Mononuclear cell (primary cell): ENCODE data around the gene ATXN1. TPM values are rescaled to one million over a fixed set of nuclear protein-coding genes. Genes with fewer than 3 reads are reported as not detected.
"Not testable (repeated sequence)": the region's sequence is repeated elsewhere in the genome, so short reads cannot be mapped to it uniquely, and the experiment has no call there.

Experiments used
- H3K27me3 ChIP-seq: 2 replicates; pipeline ENCODE4 v1.6.0; 2011; ENCODE audit warnings: low read length, control low read depth; ENCODE audit not compliant: insufficient read depth
- H3K4me1 ChIP-seq: 2 replicates; pipeline ENCODE4 v1.5.1; 2011; ENCODE audit warnings: mild to moderate bottlenecking, low read length, control low read depth; ENCODE audit not compliant: insufficient read depth
- H3K4me3 ChIP-seq: 2 replicates; pipeline ENCODE4 v1.5.1; 2011; ENCODE audit warnings: mild to moderate bottlenecking, low read length, moderate library complexity
- H3K9me3 ChIP-seq: 2 replicates; pipeline ENCODE4 v1.5.1; 2011; ENCODE audit warnings: low read depth, mild to moderate bottlenecking, control low read depth, low read length
- total RNA-seq: library from RNA; depleted of rRNA; stranded (reverse); fragments of >200 nt; gene quantifications from one replicate; pipeline ENCODE4 v1.2.3, GENCODE V29; 2012

The ATXN1 gene
- total RNA-seq, 1 donor = 83.4 TPM

DNA sequence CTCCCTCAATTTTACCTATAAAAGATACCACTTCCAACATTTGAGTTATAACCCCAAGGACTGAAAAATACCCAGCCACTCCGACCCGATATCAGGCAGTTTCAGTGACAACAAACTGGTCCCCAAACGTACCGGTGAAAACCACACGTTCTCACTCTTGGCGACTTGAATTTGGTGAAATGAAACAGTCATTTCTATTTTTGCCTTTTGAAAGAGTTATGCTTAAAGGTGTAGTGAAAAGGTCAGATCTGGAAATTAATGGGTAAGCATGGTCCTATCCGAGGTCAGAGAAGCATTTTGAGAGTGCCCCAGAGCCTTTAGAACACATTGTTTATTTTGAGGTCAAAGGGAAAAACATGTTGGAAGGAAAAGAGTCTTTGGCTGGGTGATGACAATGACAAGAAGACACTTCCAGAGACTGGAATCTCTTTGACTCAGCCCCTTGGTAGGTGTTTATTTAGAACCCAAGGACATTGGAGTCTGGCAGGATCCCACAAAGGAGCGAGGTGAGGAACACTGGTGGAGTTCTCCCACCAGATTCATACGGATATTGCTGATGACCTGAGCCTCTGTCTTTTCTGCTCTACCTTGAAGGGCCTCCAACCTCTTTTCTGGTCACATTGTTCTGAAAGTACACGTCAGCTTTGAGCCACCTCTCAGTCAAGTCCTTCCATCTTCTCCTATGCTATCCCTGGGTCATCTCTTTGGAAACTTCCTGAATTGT lies 287.9 kb downstream of the ATXN1 start:
- H3K4me1 ChIP-seq = peaks cover 10% of the 10 kb centered on the region
- H3K9me3 ChIP-seq = no peaks in the 10 kb centered on the region
- H3K4me3 ChIP-seq = no peak overlapping the region
- H3K27me3 ChIP-seq = no peaks in the 10 kb centered on the region

DNA sequence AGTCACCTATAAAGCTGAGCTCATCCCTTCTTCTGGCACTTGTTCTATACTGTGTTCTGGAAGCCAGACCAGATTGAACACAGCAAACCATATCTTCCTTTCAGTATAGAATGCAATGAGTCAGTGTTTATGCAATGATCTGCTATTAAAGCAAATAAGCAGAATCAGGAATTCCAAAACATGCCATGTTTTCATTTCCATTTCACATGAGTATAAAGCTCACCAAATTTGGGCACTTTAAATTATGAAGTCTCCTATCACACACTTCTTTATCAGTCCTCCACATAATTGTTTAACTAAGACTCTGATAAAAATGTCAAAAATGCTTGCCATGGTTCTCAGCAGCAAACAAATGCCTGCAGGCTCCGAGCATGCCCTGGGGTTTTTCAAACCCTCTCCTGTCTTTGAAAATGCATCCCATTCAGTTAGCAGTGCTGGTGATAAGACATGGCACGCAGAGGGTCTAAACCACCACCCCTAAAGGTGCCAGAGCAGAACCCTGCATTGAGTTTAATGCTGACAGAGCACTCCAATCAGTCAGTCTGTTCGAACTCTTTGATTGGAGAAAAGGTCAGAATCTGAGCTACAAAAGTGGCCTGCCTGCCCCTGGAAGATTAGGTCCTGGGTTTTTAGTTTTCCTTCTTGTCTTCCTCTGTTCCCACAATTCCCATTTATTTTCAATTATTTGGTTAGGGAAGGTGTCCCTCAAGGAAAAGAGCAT lies 288.8 kb downstream of the ATXN1 start:
- H3K9me3 ChIP-seq = no peaks in the 10 kb centered on the region
- no peak overlapping the region for H3K4me3 ChIP-seq
- peaks cover 10% of the 10 kb centered on the region for H3K4me1 ChIP-seq
- H3K27me3 ChIP-seq = no peaks in the 10 kb centered on the region

DNA sequence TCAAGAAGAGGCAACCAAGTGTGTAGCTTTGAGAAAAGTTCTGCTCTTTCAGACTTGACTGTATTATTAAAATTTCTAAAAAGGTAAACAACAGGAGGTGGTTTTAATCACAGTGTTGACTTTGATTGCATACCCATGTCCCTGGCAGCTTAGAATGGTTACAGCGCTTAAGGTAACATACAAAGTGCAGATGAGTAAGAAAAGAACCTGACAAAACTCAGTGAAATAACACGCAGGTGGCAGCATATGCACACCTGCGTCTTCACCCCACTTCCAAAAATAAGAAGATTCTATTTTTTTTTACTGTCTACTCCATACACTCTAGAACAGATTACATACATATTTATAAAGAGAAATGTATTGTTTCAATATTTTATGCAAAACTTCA lies 289.4 kb downstream of the ATXN1 start:
- Histone ChIP-seq H3K4me1 (peaks cover 10% of the 10 kb centered on the region), H3K4me3 (no peak overlapping the region), H3K27me3 (no peaks in the 10 kb centered on the region)

DNA sequence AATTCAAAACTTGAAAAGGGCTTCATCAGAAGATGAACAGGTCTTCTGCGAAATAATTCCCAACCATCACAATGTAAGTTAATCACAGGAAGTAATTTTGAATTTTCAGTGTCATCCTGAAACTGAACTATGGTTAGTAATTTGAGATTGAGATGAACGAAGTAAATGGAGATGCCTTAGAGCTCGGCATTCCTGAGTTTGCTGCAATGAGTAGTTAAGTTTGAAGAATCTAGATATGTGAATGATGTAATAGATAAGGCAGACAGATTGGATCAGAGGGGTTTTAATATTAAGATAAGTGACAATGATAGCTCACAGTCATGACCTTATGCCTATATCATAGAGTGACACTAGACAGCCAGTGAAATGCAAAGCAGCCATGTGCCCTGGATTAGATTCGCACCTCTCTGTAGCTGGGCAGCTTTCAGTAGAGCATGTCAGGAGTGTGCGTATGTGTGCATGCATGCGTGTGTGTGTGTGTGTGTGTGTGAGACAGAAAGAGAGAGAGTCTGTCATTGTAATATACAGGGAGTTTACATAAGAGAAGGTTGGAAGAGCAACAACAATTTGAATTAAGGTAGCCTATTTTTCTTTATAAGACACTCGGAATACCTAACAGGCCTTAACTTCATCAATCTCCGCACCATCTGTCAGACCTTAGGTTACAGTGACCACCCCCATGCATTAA lies 289.9 kb downstream of the ATXN1 start:
- peaks cover 10% of the 10 kb centered on the region for H3K4me1 ChIP-seq
- H3K9me3 ChIP-seq = no peaks in the 10 kb centered on the region
- no peaks in the 10 kb centered on the region for H3K27me3 ChIP-seq
- no peak overlapping the region for H3K4me3 ChIP-seq

More for the DNA sequence above, 289.4 kb downstream of the ATXN1 start:
- H3K9me3 ChIP-seq = no peaks in the 10 kb centered on the region

DNA sequence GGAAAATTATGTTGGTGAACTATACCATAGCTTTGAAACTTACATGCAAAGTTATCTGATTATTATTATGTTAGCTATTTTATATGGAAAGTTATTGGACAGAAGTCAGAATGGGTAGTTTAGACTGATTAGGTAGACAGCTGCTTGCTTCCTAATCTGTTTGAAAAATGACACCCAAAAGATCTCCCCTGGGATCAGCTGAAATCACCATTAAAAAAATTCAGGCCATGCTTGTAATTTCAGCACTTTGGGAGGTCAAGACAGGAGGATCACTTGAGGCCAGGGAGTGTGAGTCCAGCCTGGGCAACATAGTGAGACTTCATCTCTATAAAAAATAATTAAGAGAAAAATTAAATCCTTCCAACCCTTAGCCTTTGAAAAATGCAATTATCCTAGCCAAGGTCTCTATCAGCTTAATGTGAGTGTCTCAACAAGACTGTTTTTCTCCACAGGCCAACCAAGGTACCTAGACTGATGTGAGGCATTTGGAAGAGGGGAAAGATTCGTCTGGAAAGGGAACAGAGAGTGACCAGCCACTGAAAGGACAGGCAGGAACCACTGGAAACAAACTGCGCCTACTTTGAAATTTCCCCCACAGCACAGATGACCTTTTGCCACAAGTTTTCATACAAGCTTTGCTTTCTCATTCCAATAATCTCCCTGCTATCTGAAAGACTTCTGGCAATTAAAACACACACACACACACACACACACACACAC lies 290.6 kb downstream of the ATXN1 start:
- peaks cover 10% of the 10 kb centered on the region for H3K4me1 ChIP-seq
- H3K27me3 ChIP-seq = no peaks in the 10 kb centered on the region
- H3K4me3 ChIP-seq = no peak overlapping the region
- no peaks in the 10 kb centered on the region for H3K9me3 ChIP-seq

DNA sequence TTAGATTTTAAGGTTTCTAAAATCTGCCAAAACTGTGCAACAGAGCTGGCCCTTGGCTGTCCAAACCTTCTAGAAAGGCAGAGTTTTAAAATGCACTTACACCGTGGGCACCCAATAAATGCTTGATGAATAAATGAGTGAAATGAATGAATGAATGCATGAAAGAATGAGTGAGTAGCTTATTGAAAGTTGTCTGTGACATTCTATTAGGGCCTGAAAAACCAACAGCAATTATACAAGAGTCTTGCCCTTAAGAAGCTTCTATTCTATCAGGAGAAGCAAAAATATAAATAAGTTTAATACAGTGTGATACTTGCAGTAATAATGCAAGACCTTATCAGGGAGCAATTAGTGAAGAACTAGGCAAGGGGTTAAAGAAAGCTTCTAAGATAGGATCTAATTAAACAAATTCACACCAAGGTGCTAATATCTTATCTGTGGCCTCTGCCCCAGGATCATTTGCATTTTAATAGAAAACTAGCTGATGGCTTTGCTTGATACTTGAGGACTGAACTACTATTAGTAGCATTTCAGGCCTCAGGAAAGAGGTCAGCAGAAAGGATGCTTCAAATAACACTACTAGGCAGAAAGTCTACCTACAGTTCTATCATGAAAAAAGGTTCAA lies 292.2 kb downstream of the ATXN1 start:
- Histone ChIP-seq H3K27me3 (no peaks in the 10 kb centered on the region), H3K4me1 (peaks cover 5% of the 10 kb centered on the region), H3K9me3 (no peaks in the 10 kb centered on the region), H3K4me3 (no peak overlapping the region)

DNA sequence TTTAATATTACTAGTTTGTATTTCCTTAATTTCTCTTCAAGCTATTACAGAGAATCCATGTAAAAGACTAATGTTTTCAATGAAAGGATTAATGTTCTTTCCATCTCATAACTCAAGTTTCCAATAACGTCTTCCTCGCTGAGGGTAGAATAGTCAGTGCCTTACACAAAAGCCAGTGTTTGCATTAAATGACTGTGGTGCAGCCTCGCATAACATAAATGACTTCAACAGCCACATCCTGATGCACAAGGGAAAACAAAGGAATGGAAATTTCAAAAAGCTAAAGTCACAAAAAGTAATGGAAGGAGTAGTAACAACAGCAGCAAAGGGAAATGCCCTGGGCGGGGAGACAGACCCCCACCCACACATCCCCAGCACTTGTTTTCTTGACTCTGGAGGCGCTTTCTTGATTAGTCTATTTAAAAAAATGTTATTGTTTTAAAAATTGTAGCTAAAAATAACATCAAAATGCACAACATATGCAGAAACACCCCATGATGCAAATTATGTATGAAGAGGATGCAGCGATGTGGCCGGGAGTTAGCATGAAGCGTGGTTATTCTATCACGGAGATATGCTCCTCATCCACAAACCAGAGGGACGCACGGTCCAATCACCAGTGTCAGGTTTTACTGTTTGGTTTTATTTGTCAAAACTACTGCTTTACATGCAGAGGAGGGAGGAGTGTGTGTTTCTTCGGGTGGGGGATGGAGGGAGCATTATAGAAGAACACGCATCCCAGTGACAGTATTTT lies 294.3 kb downstream of the ATXN1 start:
- Histone ChIP-seq H3K9me3 (no peaks in the 10 kb centered on the region), H3K4me1 (no peaks in the 10 kb centered on the region), H3K27me3 (no peaks in the 10 kb centered on the region)

DNA sequence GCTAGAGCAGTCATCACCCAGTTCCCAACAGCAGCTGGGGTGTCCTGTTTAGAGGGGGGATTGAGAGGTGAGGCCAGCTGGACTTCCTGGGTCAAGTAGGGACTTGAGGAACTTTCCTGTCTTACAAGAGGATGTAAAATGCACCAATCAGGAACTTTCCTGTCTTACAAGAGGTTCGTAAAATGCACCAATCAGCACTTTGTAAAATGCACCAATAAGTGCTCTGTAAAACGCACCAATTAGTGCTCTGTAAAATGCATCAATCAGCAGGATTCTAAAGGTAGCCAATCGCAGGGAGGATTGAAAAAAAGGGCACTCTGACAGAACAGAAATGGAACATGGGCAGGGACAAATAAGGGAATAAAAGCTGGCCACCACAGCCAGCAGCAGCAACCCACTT lies 297.2 kb downstream of the ATXN1 start:
- H3K27me3 ChIP-seq = no peaks in the 10 kb centered on the region
- no peak overlapping the region for H3K4me3 ChIP-seq
- H3K9me3 ChIP-seq = no peaks in the 10 kb centered on the region
- no peaks in the 10 kb centered on the region for H3K4me1 ChIP-seq

More for the DNA sequence above, 294.3 kb downstream of the ATXN1 start:
- H3K4me3 ChIP-seq = no peak overlapping the region

DNA sequence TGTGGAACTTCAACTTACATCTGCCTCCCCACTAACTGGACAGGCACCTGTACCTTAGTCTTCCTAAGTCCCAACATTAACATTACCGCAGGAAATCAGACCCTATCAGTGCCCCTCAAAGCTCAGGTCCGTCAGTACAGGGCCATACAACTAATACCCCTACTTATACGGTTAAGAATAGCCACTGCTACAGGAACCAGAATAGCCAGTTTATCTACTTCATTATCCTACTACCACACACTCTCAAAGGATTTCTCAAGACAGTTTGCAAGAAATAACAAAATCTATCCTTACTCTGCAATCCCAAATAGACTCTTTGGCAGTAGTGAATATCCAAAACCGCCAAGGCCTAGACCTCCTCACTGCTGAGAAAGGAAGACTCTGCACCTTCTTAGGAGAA lies 298.0 kb downstream of the ATXN1 start:
- not testable (repeated sequence) for H3K4me1 ChIP-seq, H3K9me3 ChIP-seq, H3K4me3 ChIP-seq, H3K27me3 ChIP-seq

DNA sequence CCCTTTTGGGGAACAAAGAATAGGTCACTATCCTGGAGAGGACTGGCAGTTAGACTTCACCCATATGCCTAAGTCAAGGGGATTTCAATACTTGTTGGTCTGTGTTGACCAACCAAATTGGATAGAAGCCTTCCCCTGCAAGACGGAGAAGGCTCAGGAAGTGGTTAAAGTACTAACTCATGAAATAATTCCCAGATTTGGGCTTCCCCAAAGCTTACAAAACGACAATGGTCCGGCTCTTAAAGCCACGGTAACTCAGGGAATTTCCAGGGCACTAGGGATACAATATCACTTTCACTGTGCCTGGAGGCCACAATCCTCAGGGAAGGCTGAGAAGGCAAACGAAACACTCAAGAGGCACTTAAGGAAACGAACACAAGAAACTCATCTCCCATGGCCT lies 299.8 kb downstream of the ATXN1 start:
- no peaks in the 10 kb centered on the region for H3K4me1 ChIP-seq
- H3K27me3 ChIP-seq = no peaks in the 10 kb centered on the region
- H3K9me3 ChIP-seq = no peaks in the 10 kb centered on the region
- no peak overlapping the region for H3K4me3 ChIP-seq

DNA sequence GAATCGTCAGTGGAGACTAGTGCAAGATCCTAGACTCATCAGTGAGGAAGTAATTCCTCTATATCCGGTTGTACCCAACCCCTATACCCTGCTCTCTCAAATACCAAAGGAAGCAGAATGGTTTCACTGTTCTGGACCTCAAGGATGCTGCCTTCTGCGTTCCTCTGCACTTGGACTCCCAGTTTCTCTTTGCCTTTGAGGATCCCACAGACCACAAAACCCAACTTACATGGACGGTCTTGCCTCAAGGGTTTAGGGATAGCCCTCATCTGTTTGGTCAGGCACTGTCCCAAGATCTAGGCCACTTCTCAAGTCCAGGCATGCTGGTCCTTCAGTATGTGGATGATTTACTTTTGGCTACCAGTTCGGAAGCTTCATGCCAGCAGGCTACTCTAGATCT lies 301.8 kb downstream of the ATXN1 start:
- not testable (repeated sequence) for H3K4me1 ChIP-seq, H3K9me3 ChIP-seq, H3K4me3 ChIP-seq, H3K27me3 ChIP-seq

DNA sequence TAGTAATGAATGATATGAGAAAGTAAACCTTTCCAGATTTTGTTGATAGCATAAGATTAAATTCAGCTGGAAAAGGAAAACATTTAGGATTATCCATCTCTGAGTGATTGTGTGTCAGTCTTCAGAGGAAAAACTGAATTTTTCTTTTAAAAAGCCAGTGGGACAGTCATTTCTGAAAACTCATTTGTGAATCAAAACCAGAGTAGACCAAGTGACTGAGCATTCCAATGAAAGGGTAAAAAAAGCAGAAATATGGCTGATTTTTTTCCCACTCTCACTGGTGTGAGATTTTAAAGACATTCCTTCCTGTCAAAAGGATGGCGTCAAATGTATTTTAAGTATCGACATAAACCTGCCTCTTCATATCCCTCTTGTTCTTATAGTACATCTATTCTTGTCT lies 308.9 kb downstream of the ATXN1 start:
- Histone ChIP-seq H3K27me3 (no peaks in the 10 kb centered on the region), H3K4me3 (no peak overlapping the region), H3K4me1 (no peaks in the 10 kb centered on the region), H3K9me3 (no peaks in the 10 kb centered on the region)

DNA sequence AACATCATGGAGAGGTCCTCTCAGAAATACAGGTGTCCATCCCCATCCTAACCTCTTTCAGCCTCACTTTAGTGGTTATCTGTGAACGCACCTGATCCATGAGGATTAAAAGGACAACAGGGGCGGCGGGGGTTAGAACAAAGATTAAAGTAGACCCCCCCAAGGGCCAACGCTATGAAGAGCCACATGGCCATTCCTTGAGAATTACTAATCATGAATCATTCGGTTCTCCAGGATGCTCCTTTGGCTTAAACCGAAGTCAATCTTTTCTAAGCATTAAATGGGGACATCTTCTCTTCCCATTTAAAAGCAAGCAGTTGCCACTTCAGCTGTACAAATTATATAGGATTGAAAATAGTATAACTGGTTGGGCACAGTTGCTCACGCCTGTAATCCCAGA lies 310.4 kb downstream of the ATXN1 start:
- no peaks in the 10 kb centered on the region for H3K4me1 ChIP-seq
- H3K9me3 ChIP-seq = no peaks in the 10 kb centered on the region
- no peak overlapping the region for H3K4me3 ChIP-seq
- no peaks in the 10 kb centered on the region for H3K27me3 ChIP-seq

DNA sequence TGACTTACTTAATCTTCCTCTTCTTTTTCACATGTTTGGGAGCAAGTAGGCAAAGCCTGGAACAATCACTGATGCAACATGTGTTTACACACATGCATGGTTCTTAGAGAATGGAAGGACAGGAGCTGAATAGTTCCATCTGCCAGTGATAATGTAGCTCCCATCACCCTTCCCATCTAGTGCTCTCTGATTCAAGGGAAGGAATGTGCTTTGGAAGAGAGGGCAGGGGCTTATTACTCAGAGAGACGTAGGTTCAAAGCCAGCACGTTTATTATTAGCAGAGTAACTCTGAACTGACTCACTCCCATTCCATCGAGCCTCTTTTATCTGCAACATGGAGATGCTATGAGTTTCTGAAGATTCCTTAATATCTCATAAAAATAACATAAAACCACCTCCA lies 311.0 kb downstream of the ATXN1 start:
- Histone ChIP-seq H3K9me3 (no peaks in the 10 kb centered on the region), H3K4me1 (no peaks in the 10 kb centered on the region), H3K4me3 (no peak overlapping the region), H3K27me3 (no peaks in the 10 kb centered on the region)
